HG02943 (cell line): ENCODE results near the gene SERPIND1.

ENCODE experiments used
- ATAC-seq: cut with Tn5 transposase; IDR thresholded peaks from one replicate; pipeline ENCODE4 v1.9.1; 2021; ENCODE audit warnings: mild to moderate bottlenecking, low read depth, moderate library complexity; ENCODE audit not compliant: unreplicated experiment

The SERPIND1 gene

GRCh38 chr22:20771918-20772625 is 1.8 kb upstream of the SERPIND1 start:
- ATAC-seq, result no peak

GRCh38 chr22:20774882-20775281 is 969 bp downstream of the SERPIND1 start:
- ATAC-seq, result no peak

- ATAC-seq, result no peak
These were observed 1.5 kb downstream of the SERPIND1 start for GRCh38 chr22:20775342-20775895.

- ATAC-seq, result no peak
These were observed 2.9 kb downstream of the SERPIND1 start for GRCh38 chr22:20776624-20777405.

DNA sequence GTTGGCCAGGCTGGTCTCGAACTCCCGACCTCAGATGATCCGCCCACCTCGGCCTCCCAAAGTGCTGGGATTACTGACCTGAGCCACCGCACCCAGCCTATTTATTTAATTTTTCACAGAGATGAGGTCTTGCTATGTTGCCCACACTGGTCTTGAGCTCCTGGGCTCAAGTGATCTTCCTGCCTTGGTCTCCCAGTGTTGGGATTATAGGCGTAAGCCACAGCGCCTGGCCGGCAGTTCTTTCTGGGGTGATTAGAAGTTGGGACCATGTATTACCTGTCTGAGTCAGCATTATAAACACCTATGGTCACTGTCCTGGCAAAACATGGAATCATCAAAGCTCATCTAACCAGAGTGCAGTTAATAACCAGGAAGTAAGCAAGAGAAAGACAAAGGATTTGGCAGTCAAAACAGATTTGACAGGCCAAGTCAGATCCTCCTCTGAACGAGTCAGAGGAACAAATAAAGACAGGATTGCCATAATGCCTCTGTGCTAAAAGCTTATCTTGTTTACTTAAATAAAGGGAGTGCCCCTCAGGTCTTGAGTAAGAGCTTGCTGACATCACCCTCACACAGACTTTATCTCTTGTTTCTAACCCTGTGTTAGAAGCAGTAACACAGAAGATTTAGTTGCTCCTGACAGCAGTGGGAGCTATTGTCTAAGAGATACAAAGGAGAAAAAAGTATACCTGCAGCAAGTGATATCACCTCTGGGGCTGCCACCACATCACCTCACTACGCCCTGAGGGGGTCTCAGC is 3.7 kb downstream of the SERPIND1 start:
- ATAC-seq, result no peak

DNA sequence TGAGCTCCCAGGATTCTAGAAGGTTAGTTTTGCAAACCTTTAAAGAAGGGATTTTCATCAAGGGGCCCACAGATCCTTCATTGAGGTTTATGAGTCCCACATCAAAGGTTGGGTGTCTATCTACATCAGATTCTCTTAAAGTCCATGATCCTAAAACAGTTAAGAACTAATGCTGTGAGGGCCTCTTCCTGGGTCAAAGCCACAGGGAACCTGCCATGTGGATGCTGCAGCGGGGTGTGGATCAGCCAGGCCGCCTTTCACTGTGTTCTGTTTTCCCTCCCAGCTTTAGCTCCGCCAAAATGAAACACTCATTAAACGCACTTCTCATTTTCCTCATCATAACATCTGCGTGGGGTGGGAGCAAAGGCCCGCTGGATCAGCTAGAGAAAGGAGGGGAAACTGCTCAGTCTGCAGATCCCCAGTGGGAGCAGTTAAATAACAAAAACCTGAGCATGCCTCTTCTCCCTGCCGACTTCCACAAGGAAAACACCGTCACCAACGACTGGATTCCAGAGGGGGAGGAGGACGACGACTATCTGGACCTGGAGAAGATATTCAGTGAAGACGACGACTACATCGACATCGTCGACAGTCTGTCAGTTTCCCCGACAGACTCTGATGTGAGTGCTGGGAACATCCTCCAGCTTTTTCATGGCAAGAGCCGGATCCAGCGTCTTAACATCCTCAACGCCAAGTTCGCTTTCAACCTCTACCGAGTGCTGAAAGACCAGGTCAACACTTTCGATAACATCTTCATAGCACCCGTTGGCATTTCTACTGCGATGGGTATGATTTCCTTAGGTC is 5.3 kb downstream of the SERPIND1 start:
- ATAC-seq, result no peak

GRCh38 chr22:20779818-20780158 is 5.9 kb downstream of the SERPIND1 start:
- no peak for ATAC-seq

DNA sequence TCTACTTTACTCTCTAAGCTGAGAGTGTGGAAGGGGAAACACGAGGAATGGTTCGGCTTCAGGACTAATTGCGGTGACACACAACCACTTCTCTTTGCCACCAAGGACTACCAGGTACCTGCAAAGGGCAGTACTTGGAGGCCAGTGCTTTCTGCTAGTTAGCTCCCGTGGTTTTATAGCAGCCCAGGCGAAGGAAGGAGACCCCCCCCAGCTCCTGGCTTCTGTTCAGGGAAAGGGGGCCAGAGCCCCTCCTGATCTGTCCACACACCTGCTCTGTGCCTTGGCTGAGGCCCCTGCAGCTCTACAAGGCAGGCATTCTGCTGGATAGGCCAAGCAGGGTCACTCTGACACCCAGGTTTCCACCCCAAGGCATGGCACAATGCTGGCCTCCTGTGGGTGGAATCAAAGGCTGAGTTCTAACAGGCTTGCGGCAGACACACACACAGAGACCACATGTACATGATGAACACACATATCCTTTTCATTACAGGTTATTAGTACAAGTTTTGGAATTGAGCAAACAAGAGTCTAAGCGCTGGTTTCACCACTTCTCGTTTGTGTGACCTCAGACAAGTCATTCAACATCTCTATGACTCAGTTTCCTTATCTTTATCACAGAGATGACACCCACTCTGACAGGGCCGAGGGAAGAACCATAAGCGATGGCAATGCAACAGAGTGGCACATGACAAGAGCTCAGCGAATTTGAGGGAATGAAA is 7.5 kb downstream of the SERPIND1 start:
- ATAC-seq, result no peak

DNA sequence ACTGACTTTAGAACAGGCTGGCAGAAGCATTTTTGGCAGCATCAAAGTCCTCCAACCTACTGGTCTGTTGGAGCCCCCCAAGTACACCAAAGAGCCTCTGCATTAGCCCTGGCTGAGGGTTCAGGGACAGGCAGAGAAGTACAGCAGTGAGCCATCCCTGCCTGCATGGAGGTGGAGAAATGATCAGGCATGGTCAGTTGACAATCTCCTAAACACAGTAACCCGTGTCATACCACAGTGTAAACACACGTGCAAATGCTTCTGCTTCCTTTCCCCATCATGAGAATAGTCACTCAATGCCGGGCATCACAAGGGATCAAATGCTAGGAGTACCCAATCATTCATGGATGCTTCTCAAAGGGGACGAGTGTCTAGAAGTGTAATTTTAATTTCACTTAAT is 8.2 kb downstream of the SERPIND1 start:
- no peak for ATAC-seq

DNA sequence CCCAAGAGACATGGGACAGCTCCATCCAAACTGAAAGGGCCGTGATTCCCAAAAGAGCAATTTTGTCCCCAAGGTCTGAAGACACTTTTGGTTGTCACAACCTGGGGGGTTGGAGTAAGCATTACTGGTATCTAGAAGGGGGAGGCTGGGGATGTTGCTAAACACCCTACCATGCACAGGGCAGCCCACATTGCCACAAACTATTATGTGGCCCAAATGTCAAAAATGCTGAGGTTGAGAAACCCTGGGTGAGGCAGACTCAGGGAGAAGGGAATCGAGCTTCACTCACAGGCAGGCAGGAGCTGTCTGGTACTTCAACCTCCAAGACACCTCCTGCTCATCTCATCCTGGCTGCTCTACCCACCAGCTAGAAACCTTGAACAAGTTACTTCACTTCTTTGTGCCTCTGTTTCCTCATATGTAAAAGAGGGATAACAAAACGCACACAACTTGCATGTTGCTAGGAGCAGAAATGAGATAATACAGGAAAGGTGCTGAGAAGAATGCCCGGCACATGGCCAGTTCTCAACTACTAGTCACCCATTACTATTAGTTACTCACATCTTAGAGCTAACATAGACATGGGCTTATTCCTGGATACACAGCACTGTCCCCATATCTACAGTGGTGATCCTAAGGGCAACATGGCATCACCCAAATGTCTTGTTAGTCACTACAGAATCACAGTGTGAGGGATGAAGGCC is 8.8 kb downstream of the SERPIND1 start:
- no peak for ATAC-seq

- no peak for ATAC-seq
These were observed 9.4 kb downstream of the SERPIND1 start for GRCh38 chr22:20783300-20783673.

DNA sequence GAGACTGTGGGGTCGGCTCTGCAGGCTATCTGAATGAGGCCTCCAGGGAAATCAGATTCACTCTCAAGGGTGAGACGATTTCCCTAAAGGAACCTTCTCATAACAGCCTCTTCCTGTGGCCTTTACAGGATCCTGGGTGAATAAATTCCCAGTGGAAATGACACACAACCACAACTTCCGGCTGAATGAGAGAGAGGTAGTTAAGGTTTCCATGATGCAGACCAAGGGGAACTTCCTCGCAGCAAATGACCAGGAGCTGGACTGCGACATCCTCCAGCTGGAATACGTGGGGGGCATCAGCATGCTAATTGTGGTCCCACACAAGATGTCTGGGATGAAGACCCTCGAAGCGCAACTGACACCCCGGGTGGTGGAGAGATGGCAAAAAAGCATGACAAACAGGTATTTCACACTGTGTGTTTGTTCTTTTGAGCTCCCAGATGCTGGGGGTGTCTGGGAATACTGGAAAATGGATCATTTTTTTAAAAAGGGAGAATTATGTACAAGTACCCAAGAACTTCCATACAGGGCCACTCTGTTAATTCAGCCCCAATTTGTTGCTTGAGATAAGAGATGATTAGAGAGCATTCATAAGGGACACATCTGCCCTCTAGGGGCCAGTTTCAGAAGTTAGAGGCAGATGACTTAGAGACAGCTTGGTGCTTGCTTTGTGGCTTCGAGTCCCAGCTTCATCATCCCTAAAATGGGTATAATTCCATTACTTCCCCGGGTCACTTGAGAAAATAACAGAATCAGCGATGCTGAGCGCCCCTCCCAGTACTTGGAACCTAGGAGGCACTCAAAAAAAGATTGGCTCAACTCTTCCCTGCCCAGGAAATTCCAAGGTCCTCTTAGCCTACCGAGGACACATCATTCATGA is 10.2 kb downstream of the SERPIND1 start:
- no peak for ATAC-seq

DNA sequence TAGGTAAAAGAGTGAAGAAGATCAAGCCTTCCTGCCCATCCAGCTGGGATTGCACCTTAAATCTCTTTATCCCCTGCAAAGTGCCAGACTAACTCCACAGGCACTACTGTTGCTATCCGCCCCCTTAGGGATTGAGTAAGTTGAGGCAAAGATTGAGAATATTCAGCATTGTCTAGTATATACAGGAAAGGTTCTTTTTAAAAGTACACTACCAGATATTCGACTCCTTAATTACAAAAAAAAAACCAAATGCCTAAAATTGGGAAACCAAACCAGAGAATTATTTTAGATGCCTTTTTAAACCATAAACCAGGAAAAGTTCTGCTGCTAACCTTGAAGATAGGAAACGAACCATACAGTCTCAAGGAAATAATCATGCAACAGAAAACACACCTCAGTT is 11.5 kb downstream of the SERPIND1 start:
- no peak for ATAC-seq

- no peak for ATAC-seq
These were observed 12.1 kb downstream of the SERPIND1 start for GRCh38 chr22:20786048-20786447.

- no peak for ATAC-seq
These were observed 12.6 kb downstream of the SERPIND1 start for GRCh38 chr22:20786536-20786979.

GRCh38 chr22:20787223-20787622 is 13.3 kb downstream of the SERPIND1 start:
- ATAC-seq, result no peak

GRCh38 chr22:20787746-20788626 is 14.1 kb downstream of the SERPIND1 start:
- no peak for ATAC-seq
